ENCODE data around the gene RBM5.
A peak's percentile ranks its signal among the peaks of the same experiment; 100 is the strongest.

RBM5 gene

GRCh38 chr3:50153782-50154475 is 65.2 kb downstream of the RBM5 start:
- Mint-ChIP-seq H3K27me3 (ENCODE audit: low read depth) (peaks cover 15% of the 10 kb centered on the region), H3K4me1 (peaks cover 63% of the 10 kb centered on the region), H3K27ac (peak overlapping the region; percentile 16 to 84 (median 24)), H3K9me3 (no peaks in the 10 kb centered on the region), H3K4me3 (peak overlapping the region; percentile 86 to 87 (median 87)), H3K36me3 (ENCODE audit: low read depth) (no peaks in the 10 kb centered on the region)
- TF ChIP-seq CTCF (IDR thresholded peaks at IDR 0.05; ENCODE audit: unreplicated experiment in 3 of 3), result no peak

DNA sequence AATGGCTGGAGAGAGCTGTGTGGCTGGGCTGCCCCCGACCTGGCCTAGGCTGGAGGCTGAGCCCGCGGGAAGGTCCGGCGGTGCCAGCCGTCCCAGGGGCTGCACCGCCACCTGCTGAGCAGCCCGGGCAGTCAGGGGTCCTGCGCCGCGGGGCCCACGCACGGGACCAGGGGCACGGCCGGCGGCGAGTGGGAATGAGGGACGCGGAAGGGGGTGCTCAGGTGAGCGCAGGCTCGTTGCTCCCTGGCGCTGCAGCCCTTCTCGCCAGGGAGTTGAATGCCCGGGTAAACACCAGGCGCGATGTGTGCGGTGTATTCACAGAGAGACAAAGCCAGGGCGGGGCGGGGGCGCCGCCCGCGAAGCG is 65.7 kb downstream of the RBM5 start:
- no peaks in the 10 kb centered on the region for H3K9me3 Mint-ChIP-seq
- H3K27ac Mint-ChIP-seq, result peak overlapping the region; percentile 16 to 84 (median 24)
- H3K36me3 Mint-ChIP-seq (ENCODE audit: low read depth), result no peaks in the 10 kb centered on the region
- H3K27me3 Mint-ChIP-seq (ENCODE audit: low read depth), result peaks cover 15% of the 10 kb centered on the region
- peak; percentile 34 to 44 (median 38) for TF ChIP-seq CTCF (IDR thresholded peaks at IDR 0.05; ENCODE audit: unreplicated experiment in 3 of 3)
- peak overlapping the region; percentile 86 to 87 (median 87) for H3K4me3 Mint-ChIP-seq
- H3K4me1 Mint-ChIP-seq, result peaks cover 66% of the 10 kb centered on the region

DNA sequence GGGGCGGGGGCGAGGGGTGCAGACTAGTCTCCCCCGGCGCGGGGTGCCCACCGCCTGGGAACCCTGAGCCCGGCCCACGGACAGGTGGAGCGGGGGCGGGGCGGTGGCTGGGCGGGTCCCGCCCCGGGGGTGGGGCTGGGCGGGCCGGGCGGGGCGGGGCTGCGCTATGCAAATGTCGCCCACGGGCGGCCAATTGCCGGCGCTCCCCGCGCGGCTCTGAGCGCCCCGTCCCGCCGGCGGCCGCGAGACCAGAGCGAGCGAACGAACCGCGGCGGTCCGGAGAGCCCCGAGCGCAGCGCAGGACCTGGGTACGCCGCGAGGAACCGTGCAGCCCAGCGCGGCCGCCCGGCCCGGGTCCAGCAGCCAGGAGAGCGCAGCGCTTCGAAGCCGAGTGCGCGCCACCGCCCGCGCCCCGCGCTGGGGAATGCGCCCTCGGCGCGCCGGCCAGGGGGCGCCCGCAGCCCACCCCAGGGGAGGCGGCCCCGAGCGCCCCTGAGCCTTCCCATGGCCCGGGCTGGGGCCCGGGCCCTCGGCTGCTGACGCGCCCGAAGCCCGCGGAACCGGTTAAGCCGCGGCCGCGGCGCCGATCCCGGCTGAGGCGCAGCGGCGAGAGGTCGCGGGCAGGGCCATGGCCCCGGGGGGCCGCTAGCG is 66.2 kb downstream of the RBM5 start, which contains the start of gene SEMA3F:
Gene SEMA3F, plus strand, starts transcription at position 485 of the 651 bp plus-strand sequence. CDS start 4,299 bp downstream, outside the sequence.
- H3K27me3 Mint-ChIP-seq (ENCODE audit: low read depth), result peaks cover 15% of the 10 kb centered on the region
- H3K9me3 Mint-ChIP-seq, result no peaks in the 10 kb centered on the region
- TF ChIP-seq CTCF (IDR thresholded peaks at IDR 0.05; ENCODE audit: unreplicated experiment in 3 of 3), result peak in 2 of 3 experiments; percentile 19 to 21
- H3K36me3 Mint-ChIP-seq (ENCODE audit: low read depth), result no peaks in the 10 kb centered on the region
- peak within 1 kb of the TSS; percentile 84 to 97 (median 90) for H3K27ac Mint-ChIP-seq
- H3K4me3 Mint-ChIP-seq, result peak within 1 kb of the TSS; percentile 93 to 99 (median 96)
- H3K4me1 Mint-ChIP-seq, result peaks cover 69% of the 10 kb centered on the region

- no peak for TF ChIP-seq CTCF (IDR thresholded peaks at IDR 0.05; ENCODE audit: unreplicated experiment in 3 of 3)
- Mint-ChIP-seq H3K36me3 (ENCODE audit: low read depth) (no peaks in the 10 kb centered on the region), H3K4me3 (peak overlapping the region; percentile 93 to 99 (median 96)), H3K9me3 (no peaks in the 10 kb centered on the region), H3K27ac (peak overlapping the region; percentile 84 to 97 (median 90)), H3K4me1 (peaks cover 66% of the 10 kb centered on the region), H3K27me3 (ENCODE audit: low read depth) (peaks cover 15% of the 10 kb centered on the region)
Observed at GRCh38 chr3:50155491-50155878, 66.8 kb downstream of the RBM5 start.

DNA sequence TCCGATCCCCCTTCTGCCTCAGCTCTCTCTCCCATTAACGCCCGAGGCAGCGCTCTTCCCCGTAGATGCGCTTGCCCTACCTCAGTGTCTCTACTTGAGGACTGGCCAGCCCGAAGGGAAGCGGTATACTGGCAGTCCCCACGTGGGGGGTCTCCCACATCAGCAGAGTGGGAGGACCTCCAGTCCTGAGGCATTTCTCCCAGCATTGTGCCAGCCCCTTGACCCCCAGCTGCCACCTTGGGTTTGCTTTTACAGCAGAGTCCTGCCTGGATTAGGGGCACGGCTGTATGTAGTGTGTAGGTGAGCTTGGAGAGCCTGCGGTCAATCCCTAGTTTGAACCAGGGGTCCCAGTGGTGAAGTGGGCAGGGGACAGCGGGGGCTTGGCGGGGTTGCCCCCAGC is 67.2 kb downstream of the RBM5 start:
- peaks cover 62% of the 10 kb centered on the region for H3K4me1 Mint-ChIP-seq
- no peaks in the 10 kb centered on the region for H3K36me3 Mint-ChIP-seq (ENCODE audit: low read depth)
- TF ChIP-seq CTCF (IDR thresholded peaks at IDR 0.05; ENCODE audit: unreplicated experiment in 3 of 3), result no peak
- no peaks in the 10 kb centered on the region for H3K9me3 Mint-ChIP-seq
- peak overlapping the region; percentile 93 to 99 (median 96) for H3K4me3 Mint-ChIP-seq
- peaks cover 15% of the 10 kb centered on the region for H3K27me3 Mint-ChIP-seq (ENCODE audit: low read depth)
- peak overlapping the region; percentile 84 to 97 (median 90) for H3K27ac Mint-ChIP-seq
